Measurements from ENCODE around the gene SMARCD3.

DNA sequence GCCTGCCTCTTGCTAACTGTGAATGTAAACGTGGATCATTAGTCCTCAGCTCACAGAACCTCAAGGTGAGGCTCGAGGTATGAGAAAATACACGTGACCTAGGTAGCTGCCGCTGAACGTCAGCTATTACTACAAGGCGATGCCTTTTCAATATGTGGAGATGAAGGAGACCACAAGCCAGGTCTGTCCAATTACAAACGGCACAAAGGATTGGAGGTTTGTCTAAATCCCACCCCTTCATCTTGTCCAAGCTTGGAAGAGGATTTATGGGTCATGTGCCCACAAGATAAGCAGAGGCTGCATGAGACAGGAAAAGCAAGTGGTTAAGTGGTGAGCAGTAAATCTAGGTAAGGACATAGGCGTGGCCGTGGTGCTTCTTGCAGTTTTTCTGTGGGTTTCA is 41.6 kb downstream of the SMARCD3 start:
- TF ChIP-seq, protein P1, sequence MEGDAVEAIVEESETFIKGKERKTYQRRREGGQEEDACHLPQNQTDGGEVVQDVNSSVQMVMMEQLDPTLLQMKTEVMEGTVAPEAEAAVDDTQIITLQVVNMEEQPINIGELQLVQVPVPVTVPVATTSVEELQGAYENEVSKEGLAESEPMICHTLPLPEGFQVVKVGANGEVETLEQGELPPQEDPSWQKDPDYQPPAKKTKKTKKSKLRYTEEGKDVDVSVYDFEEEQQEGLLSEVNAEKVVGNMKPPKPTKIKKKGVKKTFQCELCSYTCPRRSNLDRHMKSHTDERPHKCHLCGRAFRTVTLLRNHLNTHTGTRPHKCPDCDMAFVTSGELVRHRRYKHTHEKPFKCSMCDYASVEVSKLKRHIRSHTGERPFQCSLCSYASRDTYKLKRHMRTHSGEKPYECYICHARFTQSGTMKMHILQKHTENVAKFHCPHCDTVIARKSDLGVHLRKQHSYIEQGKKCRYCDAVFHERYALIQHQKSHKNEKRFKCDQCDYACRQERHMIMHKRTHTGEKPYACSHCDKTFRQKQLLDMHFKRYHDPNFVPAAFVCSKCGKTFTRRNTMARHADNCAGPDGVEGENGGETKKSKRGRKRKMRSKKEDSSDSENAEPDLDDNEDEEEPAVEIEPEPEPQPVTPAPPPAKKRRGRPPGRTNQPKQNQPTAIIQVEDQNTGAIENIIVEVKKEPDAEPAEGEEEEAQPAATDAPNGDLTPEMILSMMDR (IDR thresholded peaks at IDR 0.05): no peak
- TF ChIP-seq ZFX (IDR thresholded peaks at IDR 0.05; ENCODE audit: borderline replicate concordance): no peak

Data from 22Rv1 (cell line).